Coronary artery (tissue), 2 donors: Measurements from ENCODE around the gene PHGDH.

ENCODE experiments used
- DNase-seq: peaks from one replicate; pipeline ENCODE4 v3.0.0-alpha.2; 2017; ENCODE audit warnings: low spot score
- H3K27ac ChIP-seq, 2 donors: fragments of 200-600 bp; sonication (generic); one replicate each; pipeline ENCODE4 v1.5.1; 2016 to 2019
- H3K4me3 ChIP-seq: fragments of 200-600 bp; sonication (generic); 2 replicates; pipeline ENCODE4 v1.5.1; 2016; ENCODE audit warnings: mild to moderate bottlenecking, moderate library complexity
- CTCF ChIP-seq: fragments of 200-600 bp; sonication (generic); IDR thresholded peaks from one replicate; pipeline ENCODE4 v1.5.1; 2019; ENCODE audit warnings: antibody characterized with exemption

Gene PHGDH

GRCh38 chr1:119721896-119722295 lies 10.2 kb downstream of the PHGDH start:
- Histone ChIP-seq H3K4me3 (no peak overlapping the region), H3K27ac (no peak overlapping the region)
- no peak for TF ChIP-seq CTCF
- DNase-seq: peak; percentile 36

GRCh38 chr1:119724611-119725218 lies 13.0 kb downstream of the PHGDH start:
- TF ChIP-seq CTCF: no peak
- DNase-seq: peak; percentile 50
- Histone ChIP-seq H3K27ac (no peak overlapping the region), H3K4me3 (no peak overlapping the region)

GRCh38 chr1:119725626-119726025 lies 13.9 kb downstream of the PHGDH start:
- TF ChIP-seq CTCF: no peak
- DNase-seq: peak; percentile 17
- Histone ChIP-seq H3K27ac (no peak overlapping the region), H3K4me3 (no peak overlapping the region)

- Histone ChIP-seq H3K4me3 (no peak overlapping the region), H3K27ac (no peak overlapping the region)
- no peak for TF ChIP-seq CTCF
- no peak for DNase-seq
Measured at GRCh38 chr1:119727991-119728390, 16.3 kb downstream of the PHGDH start.

GRCh38 chr1:119729044-119729443 lies 17.3 kb downstream of the PHGDH start:
- Histone ChIP-seq H3K27ac (no peak overlapping the region), H3K4me3 (no peak overlapping the region)
- TF ChIP-seq CTCF: no peak
- no peak for DNase-seq

GRCh38 chr1:119731060-119731459 lies 19.3 kb downstream of the PHGDH start:
- TF ChIP-seq CTCF: no peak
- no peak for DNase-seq
- Histone ChIP-seq H3K27ac (no peak overlapping the region), H3K4me3 (no peak overlapping the region)

GRCh38 chr1:119731741-119732430 lies 20.2 kb downstream of the PHGDH start:
- DNase-seq: peak; percentile 31
- no peak overlapping the region for H3K4me3 ChIP-seq
- no peak for TF ChIP-seq CTCF
- H3K27ac ChIP-seq: no peak overlapping the region
